Mucosa of descending colon (tissue), 3 donors: ENCODE data around the gene PRXL2A. TPM values are rescaled to one million over a fixed set of nuclear protein-coding genes. Genes with fewer than 3 reads are reported as not detected.

Experiments used
- ATAC-seq: fragments of 200-7000 bp; cut with Tn5 transposase; one replicate; pipeline ENCODE4 v1.9.1; 2020; ENCODE audit warnings: mild to moderate bottlenecking, moderate library complexity
- DNase-seq, 3 donors: peaks; one replicate each; pipeline ENCODE4 v3.0.0-alpha.2; 2020
- H3K36me3 ChIP-seq: fragments of 200-600 bp; one replicate; pipeline ENCODE4 v1.8.0; 2021; ENCODE audit warnings: low read depth, mild to moderate bottlenecking
- H3K4me1 ChIP-seq: fragments of 200-600 bp; one replicate; pipeline ENCODE4 v1.8.0; 2021; ENCODE audit warnings: low read depth, mild to moderate bottlenecking
- H3K4me3 ChIP-seq: fragments of 200-600 bp; one replicate; pipeline ENCODE4 v1.8.0; 2021; ENCODE audit warnings: mild to moderate bottlenecking
- H3K9me3 ChIP-seq: fragments of 200-600 bp; one replicate; pipeline ENCODE4 v1.8.0; 2021; ENCODE audit warnings: mild to moderate bottlenecking
- CTCF ChIP-seq: fragments of 200-600 bp; IDR thresholded peaks from one replicate; pipeline ENCODE4 v1.8.0; 2022; ENCODE audit warnings: antibody characterized with exemption, mild to moderate bottlenecking
- intact Hi-C, 2 donors: fragments of 100-400 bp; cut with DNase I in 1 of 2; cut with micrococcal nuclease in 1 of 2; formaldehyde crosslinking; loops; one replicate each; pipeline versions ENCODE4 v1.11.0 to v1.11.1; 2022; cut with DNase I, micrococcal nuclease
- total RNA-seq, 3 donors: library from RNA; stranded (reverse); fragmentation: NEBNext Ultra II Directional in 2 of 3; extraction: Animal tissue kit (Norgen Biotek cat#: 25700) in 2 of 3; gene quantifications; one replicate each; pipeline versions ENCODE4 v1.2.1 to v1.2.4, GENCODE V29; 2021 to 2023
- donor health status: DM: no; HTN: no; CAD: no; lungs with moderate emphysema.
- donor health status: DM: no; HTN: no; CAD: no.
- donor health status: DM: no; HTN: yes; CAD: no.

PRXL2A gene
- total RNA-seq, 3 donors from 2014 or later: 95.2 to 123 (median 95.8) TPM

GRCh38 chr10:80429521-80429973, 21.2 kb downstream of the PRXL2A start:
- no peak overlapping the region for H3K4me3 ChIP-seq
- intact Hi-C loops: no loop called here
- no peaks in the 10 kb centered on the region for H3K4me1 ChIP-seq
- ATAC-seq (peak; percentile 98), DNase-seq (peak; percentile 57 to 80 (median 71))
- no peak for TF ChIP-seq CTCF
- no peaks in the 10 kb centered on the region for H3K36me3 ChIP-seq
- no peaks in the 10 kb centered on the region for H3K9me3 ChIP-seq

GRCh38 chr10:80433134-80433533, 24.8 kb downstream of the PRXL2A start:
- no peak for ATAC-seq
- H3K4me3 ChIP-seq: no peak overlapping the region
- H3K9me3 ChIP-seq: no peaks in the 10 kb centered on the region
- intact Hi-C loops: loop anchor here in 1 of 2 donors (10.0 kb wide), 1 partner anchor 48 kb away; no protein-coding TSS in a partner anchor
- no peak for DNase-seq
- no peaks in the 10 kb centered on the region for H3K36me3 ChIP-seq
- TF ChIP-seq CTCF: no peak
- no peaks in the 10 kb centered on the region for H3K4me1 ChIP-seq

- TF ChIP-seq CTCF: no peak
- H3K9me3 ChIP-seq: no peaks in the 10 kb centered on the region
- intact Hi-C loops: loop anchor here in 1 of 2 donors (10.0 kb wide), 1 partner anchor 52 kb away; no protein-coding TSS in a partner anchor
- DNase-seq (no peak), ATAC-seq (no peak)
- no peaks in the 10 kb centered on the region for H3K36me3 ChIP-seq
- H3K4me3 ChIP-seq: no peak overlapping the region
- no peaks in the 10 kb centered on the region for H3K4me1 ChIP-seq
Measured at GRCh38 chr10:80436446-80437098, 28.2 kb downstream of the PRXL2A start.

GRCh38 chr10:80437227-80437626, 28.9 kb downstream of the PRXL2A start:
- DNase-seq (no peak), ATAC-seq (no peak)
- Histone ChIP-seq H3K4me1 (no peaks in the 10 kb centered on the region), H3K4me3 (no peak overlapping the region), H3K36me3 (no peaks in the 10 kb centered on the region), H3K9me3 (no peaks in the 10 kb centered on the region)
- intact Hi-C loops: loop anchor here in 1 of 2 donors (10.0 kb wide), 1 partner anchor 52 kb away; no protein-coding TSS in a partner anchor
- TF ChIP-seq CTCF: no peak

GRCh38 chr10:80441831-80442230, 33.5 kb downstream of the PRXL2A start:
- no peak for TF ChIP-seq CTCF
- intact Hi-C loops: no loop called here

More at GRCh38 chr10:80441831-80442230, 33.5 kb downstream of the PRXL2A start:
- DNase-seq (no peak), ATAC-seq (no peak)
- Histone ChIP-seq H3K9me3 (no peaks in the 10 kb centered on the region), H3K36me3 (no peaks in the 10 kb centered on the region), H3K4me3 (no peak overlapping the region), H3K4me1 (no peaks in the 10 kb centered on the region)
